ENCODE data around the gene FCHSD2.
"Not testable (repeated sequence)": the region's sequence is repeated elsewhere in the genome, so short reads cannot be mapped to it uniquely, and the experiment has no call there.

The FCHSD2 gene

GRCh38 chr11:73147771-73148681 lies 5.9 kb upstream of the FCHSD2 start:
- DNase-seq = no peak

GRCh38 chr11:73145986-73146575 lies 4.0 kb upstream of the FCHSD2 start:
- DNase-seq = no peak

GRCh38 chr11:73143126-73143838 lies 1.2 kb upstream of the FCHSD2 start:
- DNase-seq = peak; percentile 95

- DNase-seq = no peak
Observed at GRCh38 chr11:73141309-73142127, 600 bp downstream of the FCHSD2 start.

- no peak for DNase-seq
Observed at GRCh38 chr11:73141031-73141308, 1.1 kb downstream of the FCHSD2 start.

- no peak for DNase-seq
Observed at GRCh38 chr11:73140213-73141030, 1.7 kb downstream of the FCHSD2 start.

- no peak for DNase-seq
Observed at GRCh38 chr11:73139476-73140198, 2.5 kb downstream of the FCHSD2 start.

- DNase-seq = peak; percentile 46
Observed at GRCh38 chr11:73137944-73138274, 4.2 kb downstream of the FCHSD2 start.

- DNase-seq = no peak
Observed at GRCh38 chr11:73137262-73137943, 4.7 kb downstream of the FCHSD2 start.

- not testable (repeated sequence) for DNase-seq
Observed at GRCh38 chr11:73136722-73137121, 5.4 kb downstream of the FCHSD2 start.

GRCh38 chr11:73135346-73136284 lies 6.5 kb downstream of the FCHSD2 start:
- no peak for DNase-seq

GRCh38 chr11:73132349-73132748 lies 9.8 kb downstream of the FCHSD2 start:
- not testable (repeated sequence) for DNase-seq

- no peak for DNase-seq
Observed at GRCh38 chr11:73130181-73130580, 11.9 kb downstream of the FCHSD2 start.

GRCh38 chr11:73129198-73129597 lies 12.9 kb downstream of the FCHSD2 start:
- no peak for DNase-seq

- DNase-seq = no peak
Observed at GRCh38 chr11:73126804-73127480, 15.2 kb downstream of the FCHSD2 start.

GRCh38 chr11:73124800-73125199 lies 17.3 kb downstream of the FCHSD2 start:
- no peak for DNase-seq

- not testable (repeated sequence) for DNase-seq
Observed at GRCh38 chr11:73123892-73124291, 18.2 kb downstream of the FCHSD2 start.

- no peak for DNase-seq
Observed at GRCh38 chr11:73121692-73122091, 20.4 kb downstream of the FCHSD2 start.

GRCh38 chr11:73117071-73117470 lies 25.0 kb downstream of the FCHSD2 start:
- no peak for DNase-seq
